PC-9 (cell line): Measurements from ENCODE around the gene TMEM89.

ENCODE experiments used
- EZH2 ChIP-seq: fragments of 200-600 bp; sonication (generic); IDR thresholded peaks from 2 replicates; pipeline ENCODE4 v1.8.0; 2017; ENCODE audit warnings: antibody characterized with exemption, low read depth
- TF ChIP-seq, protein P1 (sequence below): fragments of 200-600 bp; sonication (generic); conservative IDR thresholded peaks from 2 replicates; pipeline ENCODE4 v1.6.1; 2017; ENCODE audit warnings: mixed run types, antibody characterized with exemption, mild to moderate bottlenecking, moderate library complexity

DNA sequence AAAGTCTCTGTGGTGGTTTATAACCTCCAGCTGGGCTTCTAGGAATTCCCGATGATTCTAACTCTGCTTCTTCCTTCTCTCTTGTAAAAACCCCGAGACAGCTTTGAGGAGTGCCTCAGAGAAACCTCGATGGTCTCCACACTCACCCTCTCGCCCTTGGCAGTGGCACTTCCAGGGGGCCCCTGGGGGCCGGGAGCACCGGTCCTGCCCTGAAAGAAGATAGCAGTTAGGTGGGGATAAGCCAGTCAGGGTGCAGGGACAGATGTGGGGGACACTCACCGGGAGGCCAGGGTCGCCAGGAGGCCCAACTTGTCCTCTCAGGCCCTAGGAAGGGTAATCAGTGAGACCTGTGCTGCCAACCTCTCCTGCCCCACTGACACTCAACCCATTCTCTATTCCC lies 36.2 kb downstream of the TMEM89 start:
- TF ChIP-seq, protein P1, sequence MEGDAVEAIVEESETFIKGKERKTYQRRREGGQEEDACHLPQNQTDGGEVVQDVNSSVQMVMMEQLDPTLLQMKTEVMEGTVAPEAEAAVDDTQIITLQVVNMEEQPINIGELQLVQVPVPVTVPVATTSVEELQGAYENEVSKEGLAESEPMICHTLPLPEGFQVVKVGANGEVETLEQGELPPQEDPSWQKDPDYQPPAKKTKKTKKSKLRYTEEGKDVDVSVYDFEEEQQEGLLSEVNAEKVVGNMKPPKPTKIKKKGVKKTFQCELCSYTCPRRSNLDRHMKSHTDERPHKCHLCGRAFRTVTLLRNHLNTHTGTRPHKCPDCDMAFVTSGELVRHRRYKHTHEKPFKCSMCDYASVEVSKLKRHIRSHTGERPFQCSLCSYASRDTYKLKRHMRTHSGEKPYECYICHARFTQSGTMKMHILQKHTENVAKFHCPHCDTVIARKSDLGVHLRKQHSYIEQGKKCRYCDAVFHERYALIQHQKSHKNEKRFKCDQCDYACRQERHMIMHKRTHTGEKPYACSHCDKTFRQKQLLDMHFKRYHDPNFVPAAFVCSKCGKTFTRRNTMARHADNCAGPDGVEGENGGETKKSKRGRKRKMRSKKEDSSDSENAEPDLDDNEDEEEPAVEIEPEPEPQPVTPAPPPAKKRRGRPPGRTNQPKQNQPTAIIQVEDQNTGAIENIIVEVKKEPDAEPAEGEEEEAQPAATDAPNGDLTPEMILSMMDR: no peak
- no peak for TF ChIP-seq EZH2
